HEK293T (cell line): ENCODE data around the gene FANCD2.

ENCODE experiments used
- FOXA1 ChIP-seq: fragments of 450-650 bp; IDR thresholded peaks from 2 replicates; pipeline ENCODE4 v1.6.1; 2016; ENCODE audit warnings: mild to moderate bottlenecking
- FOXK2 ChIP-seq: fragments of 450-650 bp; IDR thresholded peaks from 2 replicates; pipeline ENCODE4 v1.6.1; 2016; ENCODE audit warnings: mild to moderate bottlenecking
- HDGF ChIP-seq: fragments of 450-650 bp; IDR thresholded peaks from 2 replicates; pipeline ENCODE4 v1.6.1; 2017; ENCODE audit warnings: antibody characterized with exemption, borderline replicate concordance
- SP1 ChIP-seq: fragments of 450-650 bp; IDR thresholded peaks from 2 replicates; pipeline ENCODE4 v1.6.1; 2017

DNA sequence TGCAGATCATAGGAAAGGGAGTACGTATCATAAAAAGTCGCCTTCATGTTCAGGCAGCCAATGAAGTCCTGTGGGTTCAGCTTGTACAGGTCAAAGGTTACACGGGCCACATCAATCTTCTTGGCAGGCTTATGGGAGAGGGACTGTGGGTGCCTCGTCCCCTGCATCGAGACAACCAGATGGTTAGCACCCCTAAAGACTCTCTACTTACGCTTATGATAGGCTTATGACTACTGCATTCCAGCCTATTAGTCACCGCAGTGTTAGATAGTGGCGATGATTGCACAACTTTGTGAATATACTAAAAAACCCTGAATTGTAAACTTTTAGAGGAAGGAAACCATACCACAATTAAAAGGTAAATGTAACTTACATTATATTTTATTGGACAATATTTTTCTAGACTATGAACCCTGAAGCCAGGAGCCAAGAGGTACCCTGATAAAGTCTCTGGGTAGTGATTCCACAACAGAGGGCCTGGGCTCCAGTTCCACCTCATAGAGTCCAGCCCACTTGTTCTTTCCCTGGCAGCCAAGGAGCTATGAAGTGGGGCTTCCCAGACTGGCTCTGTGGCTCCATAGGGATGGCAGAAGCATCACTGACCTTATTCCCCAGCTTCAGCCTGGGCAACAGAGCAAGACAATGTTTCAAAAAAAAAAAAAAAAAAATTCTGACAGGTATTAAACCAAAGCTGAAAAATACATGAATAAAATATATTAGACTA, 2.5 kb upstream of the FANCD2 start:
- TF ChIP-seq HDGF (no peak), FOXA1 (no peak), SP1 (no peak), FOXK2 (no peak)
